ENCODE data around the gene CNRIP1. TPM values are rescaled to one million over a fixed set of nuclear protein-coding genes. Genes with fewer than 3 reads are reported as not detected.

The CNRIP1 gene
- total RNA-seq, 1 experiment from 2014 or later: 1.4 TPM

- no peak overlapping the region for H3K27ac Mint-ChIP-seq
- H3K9me3 Mint-ChIP-seq: peaks cover under 1% of the 10 kb centered on the region
- H3K27me3 Mint-ChIP-seq (ENCODE audit: low read depth): peaks cover 4% of the 10 kb centered on the region; the same call in 1 of the 2 replicates
- TF ChIP-seq ZNF671 (CRISPR knock-in tag; IDR thresholded peaks at IDR 0.05): no peak
- TF ChIP-seq TEAD1 (CRISPR knock-in tag; IDR thresholded peaks at IDR 0.05): no peak
- TF ChIP-seq USF1 (CRISPR knock-in tag; IDR thresholded peaks at IDR 0.05): no peak
- TF ChIP-seq ZNF263 (CRISPR knock-in tag; IDR thresholded peaks at IDR 0.05; ENCODE audit: low read depth): no peak
- TF ChIP-seq, protein P1, sequence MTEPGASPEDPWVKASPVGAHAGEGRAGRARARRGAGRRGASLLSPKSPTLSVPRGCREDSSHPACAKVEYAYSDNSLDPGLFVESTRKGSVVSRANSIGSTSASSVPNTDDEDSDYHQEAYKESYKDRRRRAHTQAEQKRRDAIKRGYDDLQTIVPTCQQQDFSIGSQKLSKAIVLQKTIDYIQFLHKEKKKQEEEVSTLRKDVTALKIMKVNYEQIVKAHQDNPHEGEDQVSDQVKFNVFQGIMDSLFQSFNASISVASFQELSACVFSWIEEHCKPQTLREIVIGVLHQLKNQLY (CRISPR knock-in tag; IDR thresholded peaks at IDR 0.05): no peak
- no peak for TF ChIP-seq ZNF512 (CRISPR knock-in tag; IDR thresholded peaks at IDR 0.05; ENCODE audit: borderline replicate concordance)
- TF ChIP-seq JAZF1 (CRISPR knock-in tag; IDR thresholded peaks at IDR 0.05): no peak
- no peak for TF ChIP-seq FOXP1 (CRISPR knock-in tag; IDR thresholded peaks at IDR 0.05; ENCODE audit: borderline replicate concordance)
- TF ChIP-seq NFYB (CRISPR knock-in tag; conservative IDR thresholded peaks at IDR 0.05; ENCODE audit: low read depth): no peak
- TF ChIP-seq E2F1 (CRISPR knock-in tag; IDR thresholded peaks at IDR 0.05): no peak
- TF ChIP-seq GABPB1 (CRISPR knock-in tag; IDR thresholded peaks at IDR 0.05): no peak
- no peak for TF ChIP-seq CBFB (CRISPR knock-in tag; IDR thresholded peaks at IDR 0.05; ENCODE audit: low read depth)
- TF ChIP-seq OVOL2 (CRISPR knock-in tag; IDR thresholded peaks at IDR 0.05; ENCODE audit: borderline replicate concordance): no peak
- no peak for TF ChIP-seq FOXJ3 (CRISPR knock-in tag; IDR thresholded peaks at IDR 0.05; ENCODE audit: borderline replicate concordance)
- no peak for TF ChIP-seq ZNF138 (CRISPR knock-in tag; conservative IDR thresholded peaks at IDR 0.05)
- ChIA-PET CTCF (interaction anchor here (0.6 to 1.7 kb wide), 4 partner anchors 10 to 303 kb away, joined by 3 to 22 read pairs (median 4); no protein-coding TSS in a partner anchor), POLR2A (no interaction called here)
- ATAC-seq (no peak), DNase-seq (ENCODE audit: low spot score) (no peak)
- no peak overlapping the region for H3K4me3 Mint-ChIP-seq
- H3K36me3 Mint-ChIP-seq: no peaks in the 10 kb centered on the region
- peaks cover 10% of the 10 kb centered on the region for H3K4me1 Mint-ChIP-seq
Observed at GRCh38 chr2:68356599-68357239, 37.0 kb upstream of the CNRIP1 start.

DNA sequence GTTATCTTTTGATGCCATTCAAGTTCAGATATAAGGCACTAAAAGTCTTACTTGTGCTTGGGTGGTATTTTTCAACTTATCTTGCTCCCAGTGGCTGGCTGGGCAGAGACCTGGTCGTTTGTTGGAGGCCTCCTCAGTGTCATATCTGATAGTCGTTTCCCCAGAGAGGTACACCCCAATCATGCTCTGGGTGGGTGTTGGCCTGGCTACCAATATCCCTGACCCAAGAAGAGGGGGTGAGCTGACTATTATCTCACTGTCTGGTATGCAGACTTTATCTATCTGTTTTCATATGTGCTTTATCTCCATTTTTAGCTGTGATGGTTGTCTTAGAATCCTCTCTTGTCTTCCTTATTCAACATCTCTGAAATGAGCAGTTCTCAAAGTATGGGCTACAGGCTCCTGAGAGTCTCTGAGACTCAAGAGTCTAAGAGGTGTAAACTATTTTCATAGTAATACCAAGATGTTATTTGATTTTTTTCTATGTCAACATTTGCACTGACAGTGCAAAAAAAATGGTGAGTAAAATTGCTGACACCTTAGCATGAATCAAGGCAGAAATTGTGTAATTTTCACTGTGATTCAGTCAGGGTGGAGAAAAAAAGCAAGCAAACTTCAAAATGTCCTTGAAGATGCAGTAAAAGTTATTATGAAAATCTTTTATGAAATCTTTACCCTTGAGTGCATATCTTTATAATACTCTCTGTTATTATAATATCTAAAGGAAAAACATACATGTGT, 33.1 kb upstream of the CNRIP1 start:
- ATAC-seq (no peak), DNase-seq (ENCODE audit: low spot score) (no peak)
- ChIA-PET POLR2A (no interaction called here), CTCF (no interaction called here)
- Mint-ChIP-seq H3K4me3 (no peak overlapping the region), H3K36me3 (no peaks in the 10 kb centered on the region), H3K27me3 (ENCODE audit: low read depth) (no peaks in the 10 kb centered on the region; the same call in 1 of the 2 replicates), H3K27ac (no peak overlapping the region), H3K9me3 (peaks cover 3% of the 10 kb centered on the region), H3K4me1 (peaks cover 6% of the 10 kb centered on the region)
- TF ChIP-seq SOX15 (CRISPR knock-in tag; IDR thresholded peaks at IDR 0.05) (no peak), IRF2 (CRISPR knock-in tag; IDR thresholded peaks at IDR 0.05; ENCODE audit: borderline replicate concordance, low read depth) (no peak), USF1 (CRISPR knock-in tag; IDR thresholded peaks at IDR 0.05) (no peak), NFYB (CRISPR knock-in tag; conservative IDR thresholded peaks at IDR 0.05; ENCODE audit: low read depth) (no peak), TCF7 (CRISPR knock-in tag; IDR thresholded peaks at IDR 0.05; ENCODE audit: low read depth) (no peak), ELF4 (CRISPR knock-in tag; IDR thresholded peaks at IDR 0.05; ENCODE audit: low read depth) (no peak), OVOL2 (CRISPR knock-in tag; IDR thresholded peaks at IDR 0.05; ENCODE audit: borderline replicate concordance) (no peak)
- TF ChIP-seq, protein P2, sequence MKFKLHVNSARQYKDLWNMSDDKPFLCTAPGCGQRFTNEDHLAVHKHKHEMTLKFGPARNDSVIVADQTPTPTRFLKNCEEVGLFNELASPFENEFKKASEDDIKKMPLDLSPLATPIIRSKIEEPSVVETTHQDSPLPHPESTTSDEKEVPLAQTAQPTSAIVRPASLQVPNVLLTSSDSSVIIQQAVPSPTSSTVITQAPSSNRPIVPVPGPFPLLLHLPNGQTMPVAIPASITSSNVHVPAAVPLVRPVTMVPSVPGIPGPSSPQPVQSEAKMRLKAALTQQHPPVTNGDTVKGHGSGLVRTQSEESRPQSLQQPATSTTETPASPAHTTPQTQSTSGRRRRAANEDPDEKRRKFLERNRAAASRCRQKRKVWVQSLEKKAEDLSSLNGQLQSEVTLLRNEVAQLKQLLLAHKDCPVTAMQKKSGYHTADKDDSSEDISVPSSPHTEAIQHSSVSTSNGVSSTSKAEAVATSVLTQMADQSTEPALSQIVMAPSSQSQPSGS (CRISPR knock-in tag; IDR thresholded peaks at IDR 0.05; ENCODE audit: borderline replicate concordance, low read depth): no peak
- TF ChIP-seq, protein P3, sequence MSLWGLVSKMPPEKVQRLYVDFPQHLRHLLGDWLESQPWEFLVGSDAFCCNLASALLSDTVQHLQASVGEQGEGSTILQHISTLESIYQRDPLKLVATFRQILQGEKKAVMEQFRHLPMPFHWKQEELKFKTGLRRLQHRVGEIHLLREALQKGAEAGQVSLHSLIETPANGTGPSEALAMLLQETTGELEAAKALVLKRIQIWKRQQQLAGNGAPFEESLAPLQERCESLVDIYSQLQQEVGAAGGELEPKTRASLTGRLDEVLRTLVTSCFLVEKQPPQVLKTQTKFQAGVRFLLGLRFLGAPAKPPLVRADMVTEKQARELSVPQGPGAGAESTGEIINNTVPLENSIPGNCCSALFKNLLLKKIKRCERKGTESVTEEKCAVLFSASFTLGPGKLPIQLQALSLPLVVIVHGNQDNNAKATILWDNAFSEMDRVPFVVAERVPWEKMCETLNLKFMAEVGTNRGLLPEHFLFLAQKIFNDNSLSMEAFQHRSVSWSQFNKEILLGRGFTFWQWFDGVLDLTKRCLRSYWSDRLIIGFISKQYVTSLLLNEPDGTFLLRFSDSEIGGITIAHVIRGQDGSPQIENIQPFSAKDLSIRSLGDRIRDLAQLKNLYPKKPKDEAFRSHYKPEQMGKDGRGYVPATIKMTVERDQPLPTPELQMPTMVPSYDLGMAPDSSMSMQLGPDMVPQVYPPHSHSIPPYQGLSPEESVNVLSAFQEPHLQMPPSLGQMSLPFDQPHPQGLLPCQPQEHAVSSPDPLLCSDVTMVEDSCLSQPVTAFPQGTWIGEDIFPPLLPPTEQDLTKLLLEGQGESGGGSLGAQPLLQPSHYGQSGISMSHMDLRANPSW (CRISPR knock-in tag; conservative IDR thresholded peaks at IDR 0.05; ENCODE audit: low read depth): no peak
